Measurements from ENCODE around the gene FER. TPM values are rescaled to one million over a fixed set of nuclear protein-coding genes. Genes with fewer than 3 reads are reported as not detected.

Gene FER
- total and polyA plus RNA-seq, 10 of the 15 experiments (the other 5 are each of a cell fraction or from before 2014, with no cell fraction given) = 4.4 to 19.1 (median 9.6) TPM

GRCh38 chr5:109161914-109162683 lies 414.4 kb downstream of the FER start (continued):
- TF ChIP-seq ZBTB4 (CRISPR knock-in tag; IDR thresholded peaks at IDR 0.05) (0 out of 2 replicates have a peak, but pooled peaks have one; percentile 46), NFIC (IDR thresholded peaks at IDR 0.05; ENCODE audit: low read depth, low read length) (peak; percentile 100), CHD2 (IDR thresholded peaks at IDR 0.05; ENCODE audit: borderline replicate concordance, low read depth, low read length) (no peak), MEF2A (IDR thresholded peaks at IDR 0.05; ENCODE audit: insufficient read depth, low read depth, low read length) (peak; percentile 99), ZNF384 (IDR thresholded peaks at IDR 0.05; ENCODE audit: borderline replicate concordance, low read depth, low read length) (no peak), E2F8 (IDR thresholded peaks at IDR 0.05; ENCODE audit: low read depth, partially characterized antibody) (no peak), MEF2B (IDR thresholded peaks at IDR 0.05; ENCODE audit: partially characterized antibody, poor library complexity, severe bottlenecking) (peak; percentile 93), BMI1 (IDR thresholded peaks at IDR 0.05; ENCODE audit: borderline replicate concordance) (peak; percentile 91), FOXM1 (IDR thresholded peaks at IDR 0.05; ENCODE audit: low read depth, low read length) (peak; percentile 100), JUND (IDR thresholded peaks at IDR 0.05; ENCODE audit: low read depth, low read length) (peak; percentile 78; the same call in 1 of the 2 replicates), ATF7 (IDR thresholded peaks at IDR 0.05; ENCODE audit: low read depth) (peak; percentile 89), PAX5 (IDR thresholded peaks at IDR 0.05; ENCODE audit: borderline replicate concordance, low read depth, low read length) (0 out of 2 replicates have a peak, but pooled peaks have one; percentile 26), TCF7 (IDR thresholded peaks at IDR 0.05; ENCODE audit: borderline replicate concordance) (peak; percentile 81; the same call in 1 of the 2 replicates), DPF2 (IDR thresholded peaks at IDR 0.05) (peak; percentile 99), SRF (IDR thresholded peaks at IDR 0.05; ENCODE audit: low read depth in 2 of 2, low read length in 2 of 2) (peak in 1 of 2 experiments; percentile 82; a peak in 1 of 4 replicates), ZNF687 (IDR thresholded peaks at IDR 0.05) (no peak), IKZF1 (conservative IDR thresholded peaks at IDR 0.05) (peak; percentile 98), EP300 (IDR thresholded peaks at IDR 0.05; ENCODE audit: borderline replicate concordance in 1 of 2, control insufficient read depth in 1 of 2, low read depth in 2 of 2, low read length in 2 of 2) (peak; percentile 93 to 99), ZNF24 (IDR thresholded peaks at IDR 0.05) (peak; percentile 85)
